Osteocyte (in vitro differentiated cells): Measurements from ENCODE around the gene ST14. TPM values are rescaled to one million over a fixed set of nuclear protein-coding genes. Genes with fewer than 3 reads are reported as not detected.

Experiments used
- DNase-seq: peaks from one replicate; pipeline ENCODE4 v3.0.0; 2021; ENCODE audit warnings: mixed read lengths; ENCODE audit not compliant: unreplicated experiment; ENCODE audit errors: extremely low spot score
- H3K27ac Mint-ChIP-seq: one replicate; pipeline ENCODE4 v1.8.0; 2021; ENCODE audit warnings: mild to moderate bottlenecking, mixed read lengths; ENCODE audit not compliant: unreplicated experiment
- H3K27me3 Mint-ChIP-seq: one replicate; pipeline ENCODE4 v1.8.0; 2021; ENCODE audit warnings: mixed read lengths; ENCODE audit not compliant: unreplicated experiment
- H3K36me3 Mint-ChIP-seq: one replicate; pipeline ENCODE4 v1.8.0; 2021; ENCODE audit warnings: mixed read lengths; ENCODE audit not compliant: unreplicated experiment
- H3K4me1 Mint-ChIP-seq: one replicate; pipeline ENCODE4 v1.8.0; 2021; ENCODE audit warnings: mixed read lengths; ENCODE audit not compliant: unreplicated experiment
- H3K4me3 Mint-ChIP-seq: one replicate; pipeline ENCODE4 v1.8.0; 2021; ENCODE audit warnings: mild to moderate bottlenecking, moderate library complexity, mixed read lengths; ENCODE audit not compliant: unreplicated experiment
- H3K9me3 Mint-ChIP-seq: one replicate; pipeline ENCODE4 v1.8.0; 2021; ENCODE audit warnings: mixed read lengths; ENCODE audit not compliant: unreplicated experiment
- CTCF ChIP-seq: fragments of 200-600 bp; sonication (generic); IDR thresholded peaks from 2 replicates; pipeline ENCODE4 v1.5.0; 2021; ENCODE audit warnings: antibody characterized with exemption, mild to moderate bottlenecking, moderate library complexity
- total RNA-seq: library from RNA; stranded (reverse); gene quantifications from 2 replicates; pipeline ENCODE4 v1.2.1, GENCODE V29; 2021

ST14 gene
- total RNA-seq, 1 donor from 2014 or later = not detected

GRCh38 chr11:130126516-130126915 lies 33.1 kb upstream of the ST14 start:
- Mint-ChIP-seq H3K4me3 (no peak overlapping the region), H3K27ac (no peak overlapping the region), H3K4me1 (peaks cover 12% of the 10 kb centered on the region), H3K36me3 (peaks cover 48% of the 10 kb centered on the region), H3K27me3 (no peaks in the 10 kb centered on the region), H3K9me3 (no peaks in the 10 kb centered on the region)
- no peak for DNase-seq
- no peak for TF ChIP-seq CTCF

GRCh38 chr11:130127509-130127908 lies 32.1 kb upstream of the ST14 start:
- H3K36me3 Mint-ChIP-seq = peaks cover 39% of the 10 kb centered on the region
- H3K4me1 Mint-ChIP-seq = peaks cover 11% of the 10 kb centered on the region
- no peak overlapping the region for H3K4me3 Mint-ChIP-seq
- no peaks in the 10 kb centered on the region for H3K9me3 Mint-ChIP-seq
- H3K27me3 Mint-ChIP-seq = no peaks in the 10 kb centered on the region
- no peak overlapping the region for H3K27ac Mint-ChIP-seq
- no peak for DNase-seq
- no peak for TF ChIP-seq CTCF

- Mint-ChIP-seq H3K4me3 (no peak overlapping the region), H3K9me3 (no peaks in the 10 kb centered on the region), H3K4me1 (peaks cover 11% of the 10 kb centered on the region), H3K27me3 (no peaks in the 10 kb centered on the region), H3K36me3 (peaks cover 40% of the 10 kb centered on the region), H3K27ac (no peak overlapping the region)
- no peak for TF ChIP-seq CTCF
- no peak for DNase-seq
These were observed 31.0 kb upstream of the ST14 start for GRCh38 chr11:130128626-130129025.

GRCh38 chr11:130129922-130130321 lies 29.7 kb upstream of the ST14 start:
- Mint-ChIP-seq H3K27ac (no peak overlapping the region), H3K27me3 (no peaks in the 10 kb centered on the region), H3K9me3 (no peaks in the 10 kb centered on the region), H3K4me3 (no peak overlapping the region), H3K4me1 (peaks cover under 1% of the 10 kb centered on the region), H3K36me3 (peaks cover 44% of the 10 kb centered on the region)
- no peak for TF ChIP-seq CTCF
- DNase-seq = no peak

- Mint-ChIP-seq H3K4me3 (no peak overlapping the region), H3K27ac (peak overlapping the region; percentile 2), H3K9me3 (no peaks in the 10 kb centered on the region), H3K27me3 (no peaks in the 10 kb centered on the region), H3K4me1 (no peaks in the 10 kb centered on the region), H3K36me3 (peaks cover 46% of the 10 kb centered on the region)
- no peak for DNase-seq
- peak; percentile 82 for TF ChIP-seq CTCF
These were observed 27.4 kb upstream of the ST14 start for GRCh38 chr11:130131961-130132850.
